NCI-H1417 treated with DMSO at 0.1 percent for 48 hours (cell line): ENCODE measurements around the gene OR52E1.

Source experiments
- DNase-seq: peaks from one replicate; lab custom pipeline; 2025; lab: John Stamatoyannopoulos, UW

OR52E1 gene

DNA sequence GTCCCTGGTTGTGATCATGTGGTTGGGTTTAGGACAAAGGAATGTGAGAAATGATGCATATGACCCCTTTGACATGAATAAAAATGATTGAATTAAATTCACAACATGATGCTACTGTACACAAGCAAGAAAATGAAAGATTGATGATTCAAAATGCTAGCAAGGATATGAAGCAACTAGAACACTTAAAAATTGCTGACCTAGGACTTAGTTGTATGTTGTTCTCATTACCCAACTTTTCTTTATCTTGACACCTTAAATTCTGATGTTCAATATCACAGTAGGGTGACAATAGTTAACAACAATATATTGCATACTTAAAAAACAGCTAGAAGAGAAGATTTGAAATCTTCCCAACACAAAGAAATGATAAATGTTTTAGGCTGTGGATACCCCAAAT lies 48.2 kb downstream of the OR52E1 start:
- no peak for DNase-seq

DNA sequence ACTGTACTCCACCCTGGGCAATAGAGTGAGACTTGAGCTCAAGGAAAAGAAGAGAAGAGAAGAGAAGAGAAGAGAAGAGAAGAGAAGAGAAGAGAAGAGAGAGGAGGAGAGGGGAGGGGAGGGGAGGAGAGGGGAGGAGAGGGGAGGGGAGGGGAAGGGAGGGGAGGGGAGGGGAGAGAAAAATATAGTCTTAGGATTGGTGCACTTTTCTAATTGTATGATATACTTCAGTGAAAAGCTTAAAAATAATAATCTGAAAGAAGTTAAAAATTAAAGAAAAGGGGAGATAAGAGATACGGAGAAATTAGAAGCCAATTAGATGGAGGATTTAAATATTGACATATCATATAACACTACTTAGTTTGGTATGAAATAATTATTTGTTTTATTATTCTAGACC lies 49.5 kb downstream of the OR52E1 start:
- no peak for DNase-seq
